ENCODE data around the gene DHRS7B.
A peak's percentile ranks its signal among the peaks of the same experiment; 100 is the strongest.
"Not testable (repeated sequence)": the region's sequence is repeated elsewhere in the genome, so short reads cannot be mapped to it uniquely, and the experiment has no call there.

Gene DHRS7B

GRCh38 chr17:21113049-21113690 is 13.6 kb upstream of the DHRS7B start:
- no peak for DNase-seq

GRCh38 chr17:21113716-21114115 is 13.0 kb upstream of the DHRS7B start:
- no peak for DNase-seq

GRCh38 chr17:21114791-21115190 is 12.0 kb upstream of the DHRS7B start:
- not testable (repeated sequence) for DNase-seq

- peak; percentile 73 for DNase-seq
Observed at GRCh38 chr17:21119247-21119918, 7.4 kb upstream of the DHRS7B start.

- no peak for DNase-seq
Observed at GRCh38 chr17:21119919-21120249, 6.9 kb upstream of the DHRS7B start.

GRCh38 chr17:21124086-21124485 is 2.7 kb upstream of the DHRS7B start:
- DNase-seq: no peak

GRCh38 chr17:21124517-21124916 is 2.2 kb upstream of the DHRS7B start:
- not testable (repeated sequence) for DNase-seq

- DNase-seq: no peak
Observed at GRCh38 chr17:21125862-21126261, 902 bp upstream of the DHRS7B start.

GRCh38 chr17:21127509-21128077 is 829 bp downstream of the DHRS7B start:
- no peak for DNase-seq

- no peak for DNase-seq
Observed at GRCh38 chr17:21129023-21129681, 2.4 kb downstream of the DHRS7B start.

- DNase-seq: no peak
Observed at GRCh38 chr17:21131137-21131536, 4.4 kb downstream of the DHRS7B start.

- no peak for DNase-seq
Observed at GRCh38 chr17:21132428-21132827, 5.7 kb downstream of the DHRS7B start.

- no peak for DNase-seq
Observed at GRCh38 chr17:21134559-21134958, 7.8 kb downstream of the DHRS7B start.

- no peak for DNase-seq
Observed at GRCh38 chr17:21140911-21141310, 14.1 kb downstream of the DHRS7B start.

GRCh38 chr17:21141331-21141730 is 14.6 kb downstream of the DHRS7B start:
- no peak for DNase-seq

GRCh38 chr17:21142065-21142464 is 15.3 kb downstream of the DHRS7B start:
- not testable (repeated sequence) for DNase-seq

GRCh38 chr17:21143695-21144094 is 16.9 kb downstream of the DHRS7B start:
- DNase-seq: no peak

- not testable (repeated sequence) for DNase-seq
Observed at GRCh38 chr17:21144299-21144698, 17.5 kb downstream of the DHRS7B start.

GRCh38 chr17:21146362-21147015 is 19.7 kb downstream of the DHRS7B start:
- no peak for DNase-seq

- no peak for DNase-seq
Observed at GRCh38 chr17:21149621-21150020, 22.9 kb downstream of the DHRS7B start.

GRCh38 chr17:21152731-21153130 is 26.0 kb downstream of the DHRS7B start:
- no peak for DNase-seq

GRCh38 chr17:21157586-21158370 is 31.0 kb downstream of the DHRS7B start:
- DNase-seq: no peak

- DNase-seq: no peak
Observed at GRCh38 chr17:21160401-21160800, 33.6 kb downstream of the DHRS7B start.

All from right forelimb (tissue), 1 donor.